Measurements from ENCODE around the gene XPO1.

XPO1 gene

GRCh38 chr2:61536572-61537276 lies 1.4 kb downstream of the XPO1 start:
- peak; percentile 79 for DNase-seq
- Mint-ChIP-seq H3K36me3 (ENCODE audit: low read depth) (peaks cover 32% of the 10 kb centered on the region), H3K27me3 (ENCODE audit: low read depth, poor library complexity) (no peaks in the 10 kb centered on the region), H3K4me3 (peak overlapping the region; percentile 97), H3K4me1 (peaks cover 34% of the 10 kb centered on the region), H3K9me3 (peaks cover 16% of the 10 kb centered on the region), H3K27ac (peak overlapping the region; percentile 99)
- no peak for TF ChIP-seq CTCF (IDR thresholded peaks at IDR 0.05)

- H3K4me3 Mint-ChIP-seq: peak overlapping the region; percentile 97
- peaks cover 38% of the 10 kb centered on the region for H3K4me1 Mint-ChIP-seq
- H3K9me3 Mint-ChIP-seq: peaks cover 19% of the 10 kb centered on the region
- H3K36me3 Mint-ChIP-seq (ENCODE audit: low read depth): peaks cover 37% of the 10 kb centered on the region
- DNase-seq: no peak
- no peaks in the 10 kb centered on the region for H3K27me3 Mint-ChIP-seq (ENCODE audit: low read depth, poor library complexity)
- H3K27ac Mint-ChIP-seq: peak overlapping the region; percentile 99
- TF ChIP-seq CTCF (IDR thresholded peaks at IDR 0.05): no peak
Observed at GRCh38 chr2:61536180-61536571, 2.0 kb downstream of the XPO1 start.

GRCh38 chr2:61535449-61535848 lies 2.7 kb downstream of the XPO1 start:
- peak overlapping the region; percentile 99 for H3K27ac Mint-ChIP-seq
- DNase-seq: no peak

GRCh38 chr2:61534926-61535325 lies 3.2 kb downstream of the XPO1 start:
- DNase-seq: no peak
- H3K36me3 Mint-ChIP-seq (ENCODE audit: low read depth): peaks cover 48% of the 10 kb centered on the region
- no peaks in the 10 kb centered on the region for H3K27me3 Mint-ChIP-seq (ENCODE audit: low read depth, poor library complexity)
- no peak for TF ChIP-seq CTCF (IDR thresholded peaks at IDR 0.05)
- peaks cover 49% of the 10 kb centered on the region for H3K4me1 Mint-ChIP-seq
- H3K27ac Mint-ChIP-seq: no peak overlapping the region
- H3K4me3 Mint-ChIP-seq: peak overlapping the region; percentile 97
- H3K9me3 Mint-ChIP-seq: peaks cover 19% of the 10 kb centered on the region

More at GRCh38 chr2:61535449-61535848, 2.7 kb downstream of the XPO1 start:
- Mint-ChIP-seq H3K9me3 (peaks cover 19% of the 10 kb centered on the region), H3K27me3 (ENCODE audit: low read depth, poor library complexity) (no peaks in the 10 kb centered on the region), H3K4me1 (peaks cover 44% of the 10 kb centered on the region), H3K36me3 (ENCODE audit: low read depth) (peaks cover 43% of the 10 kb centered on the region), H3K4me3 (peak overlapping the region; percentile 97)
- no peak for TF ChIP-seq CTCF (IDR thresholded peaks at IDR 0.05)

GRCh38 chr2:61530749-61531148 lies 7.4 kb downstream of the XPO1 start:
- no peak for DNase-seq
- peaks cover 67% of the 10 kb centered on the region for H3K36me3 Mint-ChIP-seq (ENCODE audit: low read depth)
- no peaks in the 10 kb centered on the region for H3K27me3 Mint-ChIP-seq (ENCODE audit: low read depth, poor library complexity)
- H3K9me3 Mint-ChIP-seq: peaks cover 19% of the 10 kb centered on the region
- TF ChIP-seq CTCF (IDR thresholded peaks at IDR 0.05): no peak
- peaks cover 33% of the 10 kb centered on the region for H3K4me1 Mint-ChIP-seq
- H3K27ac Mint-ChIP-seq: no peak overlapping the region
- H3K4me3 Mint-ChIP-seq: no peak overlapping the region

All from nephron progenitor cell (in vitro differentiated cells).